ES-I3 (cell line): ENCODE measurements around the gene RHO.
"Not testable (repeated sequence)": the region's sequence is repeated elsewhere in the genome, so short reads cannot be mapped to it uniquely, and the experiment has no call there.

Experiments used
- H3K36me3 ChIP-seq: 2 replicates; pipeline ENCODE4 v1.6.1; 2013; ENCODE audit warnings: mild to moderate bottlenecking, low read length, control low read depth, moderate library complexity; ENCODE audit not compliant: insufficient read depth
- H3K4me1 ChIP-seq: 2 replicates; pipeline ENCODE4 v1.6.1; 2013; ENCODE audit warnings: mild to moderate bottlenecking, control low read depth, low read length; ENCODE audit not compliant: insufficient read depth
- H3K9ac ChIP-seq: 2 replicates; pipeline ENCODE4 v1.6.1; 2013; ENCODE audit warnings: low read depth, mild to moderate bottlenecking, low read length, moderate library complexity
- H3K9me3 ChIP-seq: 2 replicates; pipeline ENCODE4 v1.6.1; 2013; ENCODE audit warnings: mild to moderate bottlenecking, low read length, moderate library complexity; ENCODE audit not compliant: control insufficient read depth, insufficient read depth

Gene RHO

GRCh38 chr3:129506231-129506742 is 22.2 kb upstream of the RHO start:
- Histone ChIP-seq H3K9ac (no peak overlapping the region), H3K9me3 (no peaks in the 10 kb centered on the region), H3K36me3 (peaks cover 2% of the 10 kb centered on the region; the same call in 1 of the 2 replicates), H3K4me1 (no peaks in the 10 kb centered on the region)

DNA sequence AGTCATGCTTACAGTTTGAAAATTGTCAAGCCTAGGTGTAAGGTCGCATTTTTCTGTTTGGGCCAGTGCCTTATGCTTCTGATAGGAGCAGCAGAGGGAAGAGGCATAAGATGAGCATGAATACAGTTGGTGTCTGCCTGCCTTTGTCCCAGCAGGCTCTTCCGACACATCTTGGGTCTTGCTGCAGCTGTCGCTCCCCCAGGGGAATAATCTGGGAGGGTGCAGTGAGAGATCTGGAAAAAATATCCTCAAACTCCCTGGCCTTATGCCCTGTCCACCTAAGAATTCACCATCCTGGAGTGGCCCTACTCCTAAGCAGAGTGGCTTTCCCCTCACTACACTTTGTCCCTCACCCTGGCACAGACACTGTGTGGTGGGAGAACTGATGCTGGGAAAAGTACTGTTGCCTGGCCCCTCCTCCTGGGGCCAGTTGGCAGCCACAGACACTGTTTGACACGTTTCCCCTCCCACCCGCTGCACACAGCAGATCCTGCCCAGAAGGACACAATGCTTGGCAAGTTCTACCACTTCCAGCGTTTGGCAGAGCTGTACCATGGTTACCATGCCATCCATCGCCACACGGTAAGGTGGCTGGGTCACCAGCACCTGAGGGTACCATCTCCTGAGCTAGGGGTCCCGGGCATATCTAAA is 21.1 kb upstream of the RHO start:
- Histone ChIP-seq H3K9me3 (no peaks in the 10 kb centered on the region), H3K9ac (no peak overlapping the region), H3K36me3 (peaks cover 2% of the 10 kb centered on the region; the same call in 1 of the 2 replicates), H3K4me1 (no peaks in the 10 kb centered on the region)

- no peak overlapping the region for H3K9ac ChIP-seq
- H3K4me1 ChIP-seq: no peaks in the 10 kb centered on the region
- no peaks in the 10 kb centered on the region for H3K9me3 ChIP-seq
- H3K36me3 ChIP-seq: peaks cover 2% of the 10 kb centered on the region; the same call in 1 of the 2 replicates
These were observed 15.8 kb upstream of the RHO start for GRCh38 chr3:129512595-129512994.

DNA sequence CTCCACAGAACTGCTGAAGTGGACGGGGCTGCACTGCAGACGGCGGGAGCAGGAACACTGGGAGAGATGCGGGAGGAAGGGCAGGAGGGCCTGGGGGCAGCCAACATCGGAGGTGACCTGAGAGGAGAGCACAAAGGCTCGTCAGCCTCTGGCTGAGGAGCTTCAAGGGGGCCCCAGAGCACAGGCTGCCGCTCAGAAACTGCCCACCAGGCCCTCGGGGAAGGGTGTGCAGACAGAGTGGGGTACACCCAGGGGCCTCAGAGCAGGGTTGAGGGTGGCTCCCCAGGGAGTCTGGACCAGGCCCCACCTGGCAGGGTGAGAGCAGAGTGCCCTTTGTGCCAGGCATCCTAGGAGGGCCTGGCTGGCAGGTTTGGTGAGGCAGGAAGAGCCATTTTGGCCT is 14.7 kb upstream of the RHO start:
- peaks cover 2% of the 10 kb centered on the region; the same call in 1 of the 2 replicates for H3K36me3 ChIP-seq
- H3K4me1 ChIP-seq: no peaks in the 10 kb centered on the region
- no peaks in the 10 kb centered on the region for H3K9me3 ChIP-seq
- H3K9ac ChIP-seq: no peak overlapping the region

GRCh38 chr3:129514110-129514509 is 14.3 kb upstream of the RHO start:
- Histone ChIP-seq H3K36me3 (peaks cover 2% of the 10 kb centered on the region; the same call in 1 of the 2 replicates), H3K9ac (no peak overlapping the region), H3K9me3 (no peaks in the 10 kb centered on the region), H3K4me1 (no peaks in the 10 kb centered on the region)

DNA sequence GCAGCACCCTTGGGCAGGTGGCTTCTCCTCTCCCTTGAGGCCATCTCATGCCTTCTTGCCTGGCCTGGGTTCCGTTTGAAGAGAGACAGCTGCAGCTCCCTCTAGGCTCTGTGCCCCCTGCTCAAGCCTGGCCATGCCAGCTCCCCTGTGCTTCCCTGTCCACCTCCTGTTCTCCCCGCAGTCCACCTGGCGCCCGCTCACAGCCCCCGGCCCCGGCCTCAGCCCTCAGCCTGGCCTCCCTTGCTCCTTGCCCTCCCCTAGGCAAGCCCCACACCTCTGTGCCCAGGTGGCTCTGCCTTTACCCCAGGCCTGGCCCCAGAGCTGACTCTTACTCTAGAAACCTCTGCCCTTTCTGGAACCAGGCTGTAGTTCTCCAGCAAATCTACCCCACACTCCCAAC is 13.9 kb upstream of the RHO start:
- peaks cover under 1% of the 10 kb centered on the region; the same call in 1 of the 2 replicates for H3K36me3 ChIP-seq
- H3K9me3 ChIP-seq: no peaks in the 10 kb centered on the region
- no peak overlapping the region for H3K9ac ChIP-seq
- H3K4me1 ChIP-seq: no peaks in the 10 kb centered on the region

GRCh38 chr3:129515108-129515820 is 13.2 kb upstream of the RHO start:
- not testable (repeated sequence) for H3K9me3 ChIP-seq, H3K9ac ChIP-seq, H3K4me1 ChIP-seq, H3K36me3 ChIP-seq

DNA sequence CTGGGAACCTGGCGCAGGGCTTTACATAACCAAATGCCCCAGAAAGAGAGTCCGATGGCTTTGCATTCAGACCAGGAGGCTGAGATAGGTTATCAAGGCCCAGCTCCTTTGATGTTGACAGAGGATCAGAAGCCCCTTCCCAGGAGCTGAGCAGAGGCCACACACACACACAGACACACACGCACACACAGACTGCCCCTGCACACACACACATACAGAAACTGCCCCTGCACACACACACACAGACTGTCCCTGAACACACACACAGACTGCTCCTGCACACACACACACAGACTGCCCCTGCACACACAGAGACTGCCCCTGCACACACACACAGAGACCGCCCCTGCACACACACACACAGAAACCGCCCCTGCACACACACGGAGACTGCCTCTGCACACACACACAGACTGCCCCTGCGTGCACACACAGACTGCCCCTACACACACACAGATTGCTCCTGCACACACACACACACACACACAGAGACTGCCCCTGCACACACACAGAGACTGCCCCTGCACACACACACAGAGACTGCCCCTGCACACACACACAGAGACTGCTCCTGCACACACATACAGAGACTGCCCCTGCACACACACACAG is 12.5 kb upstream of the RHO start:
- H3K4me1 ChIP-seq, H3K9ac ChIP-seq, H3K9me3 ChIP-seq, H3K36me3 ChIP-seq: not testable (repeated sequence)

DNA sequence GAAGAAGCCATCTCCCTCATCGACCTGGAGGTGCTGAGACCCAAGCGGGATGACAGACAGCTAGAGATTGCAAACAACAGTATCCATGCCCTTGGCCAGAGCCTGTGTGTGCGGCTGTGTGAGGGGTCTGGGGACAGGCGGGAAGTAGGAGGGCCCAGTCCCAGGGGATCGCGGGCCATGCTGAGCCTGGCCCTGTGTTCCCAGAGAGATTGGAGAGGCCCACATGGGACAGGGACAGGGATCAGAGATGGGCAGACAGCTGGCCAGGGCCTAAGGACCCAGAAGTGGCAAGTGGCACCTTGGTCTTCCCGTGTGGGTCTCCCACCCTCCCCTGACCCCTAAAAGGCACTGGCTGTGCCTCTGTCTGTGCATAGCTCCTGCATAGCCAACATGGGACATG is 10.9 kb upstream of the RHO start:
- no peaks in the 10 kb centered on the region for H3K9me3 ChIP-seq
- H3K9ac ChIP-seq: no peak overlapping the region
- H3K4me1 ChIP-seq: no peaks in the 10 kb centered on the region
- no peaks in the 10 kb centered on the region for H3K36me3 ChIP-seq

DNA sequence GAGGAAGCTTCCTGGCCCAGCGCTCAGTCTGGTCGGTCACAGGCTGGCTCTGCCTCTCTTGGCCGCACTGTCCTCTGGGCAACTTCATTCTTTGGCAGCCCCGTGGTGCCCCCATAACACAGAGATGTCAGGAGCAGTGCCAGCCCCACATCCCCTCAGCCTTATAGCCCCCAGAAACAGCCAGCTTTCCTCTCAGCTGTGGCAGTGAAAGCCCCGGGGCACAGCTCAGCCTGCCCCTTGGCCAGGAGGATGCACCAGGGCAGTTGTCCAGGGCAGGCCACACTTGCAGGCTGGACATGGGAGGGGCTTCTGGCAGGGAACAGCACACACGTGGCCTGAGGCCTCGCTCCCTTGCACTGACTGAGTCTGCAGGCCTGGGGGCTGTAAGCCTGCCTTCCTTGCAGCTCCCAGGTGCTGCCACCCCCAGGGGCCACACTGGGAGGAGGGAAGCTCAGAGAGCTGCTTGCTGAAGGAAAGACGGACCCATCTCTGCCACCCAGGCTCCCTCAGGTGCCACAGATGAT is 10.3 kb upstream of the RHO start:
- Histone ChIP-seq H3K9ac (no peak overlapping the region), H3K9me3 (no peaks in the 10 kb centered on the region), H3K4me1 (no peaks in the 10 kb centered on the region), H3K36me3 (no peaks in the 10 kb centered on the region)

- Histone ChIP-seq H3K9me3 (no peaks in the 10 kb centered on the region), H3K4me1 (no peaks in the 10 kb centered on the region), H3K36me3 (no peaks in the 10 kb centered on the region), H3K9ac (no peak overlapping the region)
These were observed 9.9 kb upstream of the RHO start for GRCh38 chr3:129518581-129518980.

DNA sequence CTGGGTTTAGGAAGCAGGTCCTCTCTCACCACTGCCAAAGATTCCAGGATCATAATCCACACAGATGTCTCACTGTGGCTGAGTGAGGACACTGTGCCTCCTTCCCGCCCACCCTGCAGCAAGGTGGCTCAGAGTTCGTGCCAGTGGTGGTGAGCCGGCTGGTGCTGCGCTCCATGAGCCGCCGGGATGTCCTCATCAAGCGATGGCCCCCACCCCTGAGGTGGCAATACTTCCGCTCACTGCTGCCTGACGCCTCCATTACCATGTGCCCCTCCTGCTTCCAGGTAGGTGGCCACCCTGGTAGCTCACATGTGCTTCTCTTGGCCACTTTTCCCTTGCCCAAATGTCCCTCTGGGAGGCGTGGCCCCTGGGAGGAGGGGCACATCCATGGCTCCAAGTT is 9.0 kb upstream of the RHO start:
- H3K9me3 ChIP-seq: no peaks in the 10 kb centered on the region
- H3K9ac ChIP-seq: no peak overlapping the region
- H3K36me3 ChIP-seq: no peaks in the 10 kb centered on the region
- H3K4me1 ChIP-seq: no peaks in the 10 kb centered on the region

DNA sequence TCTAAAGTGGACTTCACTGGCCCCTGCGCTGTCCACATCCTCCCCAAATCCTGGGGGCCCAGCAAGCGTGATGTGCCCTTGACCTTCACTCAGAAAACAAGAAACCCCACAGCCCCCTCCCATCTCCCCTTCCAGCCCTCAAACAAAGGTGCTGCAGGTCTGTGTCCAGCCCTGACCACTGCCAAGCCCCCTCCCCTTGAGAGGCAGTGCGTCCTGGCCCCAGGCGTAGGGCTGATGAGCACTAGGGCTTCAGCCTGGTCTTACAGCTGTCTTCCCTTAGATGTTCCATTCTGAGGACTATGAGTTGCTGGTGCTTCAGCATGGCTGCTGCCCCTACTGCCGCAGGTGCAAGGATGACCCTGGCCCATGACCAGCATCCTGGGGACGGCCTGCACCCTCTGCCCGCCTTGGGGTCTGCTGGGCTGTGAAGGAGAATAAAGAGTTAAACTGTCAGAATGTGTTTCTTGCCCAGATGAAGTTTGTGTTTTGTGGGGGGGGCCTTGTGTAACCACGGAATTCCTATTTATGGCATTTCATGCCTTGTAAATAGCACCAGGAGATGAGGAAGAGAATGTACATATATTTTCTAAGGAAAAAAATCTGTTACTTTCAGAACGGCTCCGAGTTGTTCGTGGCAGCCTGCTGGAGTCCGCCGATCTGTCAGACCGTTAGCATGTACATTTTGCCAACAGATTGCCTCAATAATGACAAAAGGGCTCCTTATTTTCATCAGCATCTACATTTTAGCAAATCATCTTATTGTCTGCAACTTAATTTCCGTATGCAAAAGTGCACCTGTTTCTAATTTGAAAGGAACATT is 8.3 kb upstream of the RHO start:
- no peaks in the 10 kb centered on the region for H3K9me3 ChIP-seq
- H3K36me3 ChIP-seq: no peaks in the 10 kb centered on the region
- H3K9ac ChIP-seq: no peak overlapping the region
- no peaks in the 10 kb centered on the region for H3K4me1 ChIP-seq

- H3K4me1 ChIP-seq: no peaks in the 10 kb centered on the region
- H3K9ac ChIP-seq: no peak overlapping the region
- H3K36me3 ChIP-seq: no peaks in the 10 kb centered on the region
- no peaks in the 10 kb centered on the region for H3K9me3 ChIP-seq
These were observed 7.5 kb upstream of the RHO start for GRCh38 chr3:129520960-129521359.
